Measurements from ENCODE around the gene TPTE.
"Not testable (repeated sequence)": the region's sequence is repeated elsewhere in the genome, so short reads cannot be mapped to it uniquely, and the experiment has no call there.

The TPTE gene

GRCh38 chr21:10521091-10521598 is at the start of gene TPTE:
Gene TPTE (plus strand): TSS chr21:10521583. CDS start chr21:10538724, 17,141 bp downstream.
- no peak for DNase-seq

- DNase-seq: not testable (repeated sequence)
Observed at GRCh38 chr21:10471999-10472398, 49.4 kb upstream of the TPTE start.

GRCh38 chr21:10477794-10478193 is 43.6 kb upstream of the TPTE start:
- DNase-seq: not testable (repeated sequence)

- DNase-seq: not testable (repeated sequence)
Observed at GRCh38 chr21:10479875-10480274, 41.5 kb upstream of the TPTE start.

GRCh38 chr21:10484864-10485263 is 36.5 kb upstream of the TPTE start:
- DNase-seq: not testable (repeated sequence)

- not testable (repeated sequence) for DNase-seq
Observed at GRCh38 chr21:10490453-10490852, 30.9 kb upstream of the TPTE start.

- no peak for DNase-seq
Observed at GRCh38 chr21:10511116-10511515, 10.3 kb upstream of the TPTE start.

GRCh38 chr21:10516889-10517288 is 4.5 kb upstream of the TPTE start:
- not testable (repeated sequence) for DNase-seq

GRCh38 chr21:10517904-10518303 is 3.5 kb upstream of the TPTE start:
- DNase-seq: not testable (repeated sequence)

- DNase-seq: not testable (repeated sequence)
Observed at GRCh38 chr21:10521835-10522500, 585 bp downstream of the TPTE start.

- DNase-seq: no peak
Observed at GRCh38 chr21:10539956-10540355, 18.6 kb downstream of the TPTE start.

- DNase-seq: not testable (repeated sequence)
Observed at GRCh38 chr21:10544376-10544775, 23.0 kb downstream of the TPTE start.

- DNase-seq: not testable (repeated sequence)
Observed at GRCh38 chr21:10547868-10548267, 26.5 kb downstream of the TPTE start.

GRCh38 chr21:10548331-10548954 is 27.1 kb downstream of the TPTE start:
- not testable (repeated sequence) for DNase-seq

- DNase-seq: not testable (repeated sequence)
Observed at GRCh38 chr21:10570803-10571202, 49.4 kb downstream of the TPTE start.

GRCh38 chr21:10574531-10575310 is 53.3 kb downstream of the TPTE start:
- not testable (repeated sequence) for DNase-seq

- no peak for DNase-seq
Observed at GRCh38 chr21:10575311-10575667, 53.9 kb downstream of the TPTE start.

GRCh38 chr21:10578910-10579309 is 57.5 kb downstream of the TPTE start:
- DNase-seq: not testable (repeated sequence)

GRCh38 chr21:10589115-10589514 is 67.7 kb downstream of the TPTE start:
- DNase-seq: not testable (repeated sequence)

- not testable (repeated sequence) for DNase-seq
Observed at GRCh38 chr21:10607074-10607473, 85.7 kb downstream of the TPTE start.

- not testable (repeated sequence) for DNase-seq
Observed at GRCh38 chr21:10614285-10614684, 92.9 kb downstream of the TPTE start.

GRCh38 chr21:10616061-10616460 is 94.7 kb downstream of the TPTE start:
- DNase-seq: not testable (repeated sequence)

- no peak for DNase-seq
Observed at GRCh38 chr21:10616535-10616934, 95.2 kb downstream of the TPTE start.

All from NCI-H2227 treated with DMSO at 0.1 percent for 48 hours (cell line).